HL-60/S4 treated with phorbol 12-myristate 13-acetate at 8.2 ng/mL for 4 days and 3 days (cell line): ENCODE measurements around the gene RUNX1.

Source experiments
- in situ Hi-C: fragments of 300-500 bp; cut with MboI; formaldehyde crosslinking; loops from 2 replicates; pipeline ENCODE4 v1.15.0; 2022; ENCODE audit warnings: low sequenced_read_pairs

The RUNX1 gene

DNA sequence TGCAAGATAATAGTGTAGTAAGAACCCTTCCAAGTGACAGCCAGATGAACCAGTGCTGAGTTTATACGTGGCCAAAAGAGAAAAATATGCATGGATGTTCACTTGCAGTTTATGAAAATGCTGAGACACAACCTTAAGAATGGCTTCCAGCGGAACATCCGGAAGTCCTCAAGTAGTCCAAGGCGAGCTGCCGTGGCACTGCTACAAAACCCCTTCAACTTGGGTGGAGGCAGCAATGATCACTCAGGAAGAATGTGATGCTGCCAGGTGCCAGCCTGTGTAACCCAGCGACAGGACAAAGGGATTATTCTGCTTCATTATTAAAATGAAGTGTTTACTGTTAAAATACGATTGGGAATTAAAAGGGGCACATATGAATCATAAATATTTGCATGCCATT lies 179.6 kb downstream of the RUNX1 start:
- in situ Hi-C loops, result no loop called here

GRCh38 chr21:34867785-34868184 lies 181.3 kb downstream of the RUNX1 start:
- in situ Hi-C loops, result no loop called here

GRCh38 chr21:34865400-34866241 lies 183.5 kb downstream of the RUNX1 start:
- in situ Hi-C loops, result no loop called here

DNA sequence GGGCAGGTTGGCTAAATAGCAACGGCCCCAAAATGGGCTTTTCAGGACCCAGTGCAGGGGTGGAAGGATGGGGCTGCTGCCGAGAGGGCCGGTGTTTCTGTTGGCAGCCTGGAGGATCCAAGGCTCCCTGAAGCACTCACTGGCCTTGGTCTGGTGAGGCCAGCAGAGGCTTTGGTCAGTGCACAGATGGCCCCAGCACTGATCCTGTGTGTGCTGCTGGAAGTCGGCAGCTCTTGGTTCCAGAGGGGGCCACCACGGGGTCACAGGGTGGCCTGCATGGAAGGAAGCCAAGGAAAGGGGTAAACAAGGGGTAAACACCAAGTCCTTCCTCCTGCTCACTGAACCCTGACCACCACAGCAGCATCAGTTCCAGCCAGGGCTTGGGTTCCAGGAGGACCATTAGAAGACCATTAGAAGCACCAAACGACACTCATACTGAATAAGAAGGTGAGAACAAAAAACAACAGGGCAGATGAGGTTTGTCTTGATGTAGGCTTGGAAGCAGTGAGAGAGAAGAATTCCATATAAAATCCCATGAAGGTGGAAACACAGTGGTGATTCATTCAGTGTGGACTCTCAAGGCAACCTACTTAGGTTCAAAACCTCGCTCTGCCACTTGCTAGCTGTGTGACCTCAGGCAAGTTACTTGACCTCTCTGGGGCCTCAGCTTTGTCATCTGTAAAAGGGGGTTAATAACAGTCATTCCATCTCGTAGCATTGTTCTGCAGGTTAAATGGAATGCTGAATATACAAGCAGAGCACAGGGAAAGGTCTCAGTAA lies 184.5 kb downstream of the RUNX1 start:
- in situ Hi-C loops, result no loop called here

DNA sequence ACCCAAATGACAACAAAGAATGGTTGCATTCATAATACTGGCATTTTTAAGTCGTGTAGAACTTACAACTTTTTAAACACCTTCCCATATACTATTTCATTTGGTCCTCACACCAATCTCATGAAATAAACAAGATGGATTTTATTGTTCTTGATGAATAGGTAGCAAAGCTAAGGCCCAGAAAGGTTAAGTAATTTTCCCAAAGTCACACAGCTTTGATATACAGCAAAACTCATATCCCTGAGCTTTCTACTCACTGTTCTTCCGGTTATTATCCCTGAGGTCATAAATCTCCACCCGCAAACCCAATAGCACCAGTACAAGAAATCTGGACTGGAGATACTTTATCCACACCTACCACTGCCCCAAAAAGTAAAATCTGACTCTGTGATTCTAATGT lies 186.2 kb downstream of the RUNX1 start:
- in situ Hi-C loops, result no loop called here

- in situ Hi-C loops, result no loop called here
Measured at GRCh38 chr21:34861258-34861657, 187.8 kb downstream of the RUNX1 start.

GRCh38 chr21:34859976-34860653 lies 189.0 kb downstream of the RUNX1 start:
- in situ Hi-C loops, result no loop called here

GRCh38 chr21:34858559-34858958 lies 190.5 kb downstream of the RUNX1 start:
- in situ Hi-C loops, result no loop called here

DNA sequence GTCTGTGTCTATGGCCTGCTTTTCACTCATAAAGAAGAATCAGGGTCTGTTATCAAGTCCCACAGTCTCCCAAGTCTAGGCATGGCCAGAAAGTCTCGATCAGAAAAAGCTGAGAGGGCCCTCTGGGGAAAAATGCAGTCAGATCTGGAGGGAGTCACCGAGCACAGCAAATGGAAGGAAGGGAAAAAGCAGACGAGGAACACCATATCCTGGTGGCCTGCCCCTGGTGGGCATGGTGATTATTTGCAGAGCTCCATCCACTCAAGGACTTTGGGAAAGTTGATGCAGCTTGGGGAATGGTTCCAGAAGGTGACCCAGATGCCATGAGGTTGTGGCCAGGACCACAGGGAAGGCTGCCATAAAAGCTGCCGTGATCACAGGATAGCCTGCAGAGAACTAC lies 191.2 kb downstream of the RUNX1 start:
- in situ Hi-C loops, result no loop called here

GRCh38 chr21:34857122-34857713 lies 191.9 kb downstream of the RUNX1 start:
- in situ Hi-C loops, result no loop called here

GRCh38 chr21:34852448-34852847 lies 196.7 kb downstream of the RUNX1 start:
- in situ Hi-C loops, result no loop called here

GRCh38 chr21:34850166-34850690 lies 198.9 kb downstream of the RUNX1 start:
- in situ Hi-C loops, result no loop called here

- in situ Hi-C loops, result no loop called here
Measured at GRCh38 chr21:34846601-34847112, 202.4 kb downstream of the RUNX1 start.

GRCh38 chr21:34845521-34846451 lies 203.3 kb downstream of the RUNX1 start:
- in situ Hi-C loops, result no loop called here

DNA sequence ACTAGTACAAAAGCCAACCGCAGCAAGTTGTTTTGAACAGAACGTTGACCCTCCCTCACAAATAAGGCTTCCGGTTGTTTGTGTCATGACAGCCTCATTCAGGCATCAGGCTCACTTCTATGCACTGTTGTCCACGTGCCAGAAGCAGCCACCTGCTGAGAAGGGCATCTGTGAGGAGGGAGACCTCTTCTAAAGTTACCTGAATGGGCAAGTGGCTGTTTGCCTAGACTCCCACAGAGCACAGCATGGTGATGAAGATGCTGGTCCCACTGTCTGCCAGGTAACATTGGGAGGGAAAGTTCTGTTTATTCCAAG lies 204.2 kb downstream of the RUNX1 start:
- in situ Hi-C loops, result no loop called here

DNA sequence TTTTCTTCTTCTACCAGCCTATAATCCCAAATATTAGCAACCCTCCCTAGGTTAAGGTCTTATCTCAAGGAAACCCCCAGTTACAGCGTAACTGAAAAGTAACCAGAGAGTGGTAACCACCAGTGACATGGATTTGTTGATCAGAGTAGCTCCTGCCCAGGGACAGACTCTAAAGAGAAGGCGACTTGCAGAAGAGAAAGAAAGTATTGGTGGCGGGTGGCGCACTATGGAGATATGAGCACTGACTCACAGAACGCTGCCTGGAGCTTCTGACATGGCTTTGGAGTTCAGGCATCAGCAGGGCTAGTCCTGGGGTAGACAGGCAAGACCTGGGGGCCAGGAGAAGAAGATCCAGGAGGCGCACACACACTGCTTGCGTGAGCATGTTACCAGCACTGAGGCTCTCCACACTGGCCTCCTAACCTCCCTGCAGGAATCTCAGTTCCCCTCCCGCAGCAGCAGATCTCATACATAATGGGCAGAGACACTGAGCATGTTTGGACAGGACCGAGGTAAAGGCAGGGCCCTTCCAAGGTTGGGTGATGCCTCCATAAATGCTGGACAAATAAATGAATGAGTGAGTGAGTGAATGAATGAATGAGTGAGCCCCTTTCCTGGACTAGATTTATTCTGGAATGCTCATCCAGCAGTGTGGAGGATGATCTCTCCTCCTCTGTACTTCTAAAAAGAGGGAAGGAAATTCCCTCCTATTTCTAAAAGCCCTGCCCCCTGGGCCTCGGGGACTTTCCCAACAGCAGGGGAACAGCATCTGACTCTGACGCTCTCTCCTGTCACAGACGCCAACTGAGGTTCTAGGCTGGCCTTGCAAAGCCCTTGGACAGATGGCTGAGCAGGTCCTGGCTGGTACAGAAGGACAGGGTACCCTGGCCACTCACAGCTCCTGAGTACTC lies 204.8 kb downstream of the RUNX1 start:
- in situ Hi-C loops, result no loop called here

- in situ Hi-C loops, result no loop called here
Measured at GRCh38 chr21:34843562-34843961, 205.5 kb downstream of the RUNX1 start.

GRCh38 chr21:34841154-34841553 lies 207.9 kb downstream of the RUNX1 start:
- in situ Hi-C loops, result no loop called here

GRCh38 chr21:34840693-34841092 lies 208.4 kb downstream of the RUNX1 start:
- in situ Hi-C loops, result no loop called here
